Dermis microvascular lymphatic vessel endothelial cell (primary cell): ENCODE measurements around the gene PCDHGC4. TPM values are rescaled to one million over a fixed set of nuclear protein-coding genes. Genes with fewer than 3 reads are reported as not detected.

ENCODE experiments used
- DNase-seq, 2 donors: peaks; one replicate each; pipeline versions ENCODE4 v3.0.0 to v3.0.0-alpha.2; 2010; ENCODE audit warnings: low read depth in 2 of 2
- total RNA-seq: library from RNA; depleted of rRNA; stranded (reverse); fragments of >200 nt; gene quantifications from 2 replicates; pipeline ENCODE4 v1.2.1, GENCODE V29; 2014

Gene PCDHGC4
- total RNA-seq, 1 donor from 2014 or later: 0.77 TPM

DNA sequence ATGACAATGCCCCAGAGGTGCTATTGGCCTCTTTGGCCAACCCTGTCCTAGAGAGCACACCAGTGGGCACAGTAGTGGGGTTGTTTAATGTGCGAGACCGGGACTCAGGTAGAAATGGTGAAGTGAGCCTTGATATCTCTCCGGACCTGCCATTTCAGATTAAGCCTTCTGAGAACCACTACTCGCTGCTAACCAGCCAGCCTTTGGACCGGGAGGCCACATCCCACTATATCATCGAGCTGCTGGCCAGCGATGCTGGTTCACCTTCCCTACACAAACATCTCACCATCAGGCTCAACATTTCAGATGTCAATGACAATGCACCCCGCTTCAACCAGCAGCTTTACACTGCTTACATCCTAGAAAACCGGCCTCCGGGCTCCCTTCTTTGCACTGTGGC, 5.4 kb downstream of the PCDHGC4 start:
- no peak for DNase-seq

DNA sequence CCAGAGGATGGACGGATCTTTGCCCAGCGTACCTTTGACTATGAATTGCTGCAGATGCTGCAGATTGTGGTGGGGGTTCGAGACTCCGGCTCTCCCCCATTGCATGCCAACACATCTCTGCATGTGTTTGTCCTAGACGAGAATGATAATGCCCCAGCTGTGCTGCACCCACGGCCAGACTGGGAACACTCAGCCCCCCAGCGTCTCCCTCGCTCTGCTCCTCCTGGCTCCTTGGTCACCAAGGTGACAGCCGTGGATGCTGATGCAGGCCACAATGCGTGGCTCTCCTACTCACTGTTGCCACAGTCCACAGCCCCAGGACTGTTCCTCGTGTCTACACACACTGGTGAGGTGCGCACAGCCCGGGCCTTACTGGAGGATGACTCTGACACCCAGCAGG, 5.9 kb downstream of the PCDHGC4 start:
- DNase-seq: no peak

DNA sequence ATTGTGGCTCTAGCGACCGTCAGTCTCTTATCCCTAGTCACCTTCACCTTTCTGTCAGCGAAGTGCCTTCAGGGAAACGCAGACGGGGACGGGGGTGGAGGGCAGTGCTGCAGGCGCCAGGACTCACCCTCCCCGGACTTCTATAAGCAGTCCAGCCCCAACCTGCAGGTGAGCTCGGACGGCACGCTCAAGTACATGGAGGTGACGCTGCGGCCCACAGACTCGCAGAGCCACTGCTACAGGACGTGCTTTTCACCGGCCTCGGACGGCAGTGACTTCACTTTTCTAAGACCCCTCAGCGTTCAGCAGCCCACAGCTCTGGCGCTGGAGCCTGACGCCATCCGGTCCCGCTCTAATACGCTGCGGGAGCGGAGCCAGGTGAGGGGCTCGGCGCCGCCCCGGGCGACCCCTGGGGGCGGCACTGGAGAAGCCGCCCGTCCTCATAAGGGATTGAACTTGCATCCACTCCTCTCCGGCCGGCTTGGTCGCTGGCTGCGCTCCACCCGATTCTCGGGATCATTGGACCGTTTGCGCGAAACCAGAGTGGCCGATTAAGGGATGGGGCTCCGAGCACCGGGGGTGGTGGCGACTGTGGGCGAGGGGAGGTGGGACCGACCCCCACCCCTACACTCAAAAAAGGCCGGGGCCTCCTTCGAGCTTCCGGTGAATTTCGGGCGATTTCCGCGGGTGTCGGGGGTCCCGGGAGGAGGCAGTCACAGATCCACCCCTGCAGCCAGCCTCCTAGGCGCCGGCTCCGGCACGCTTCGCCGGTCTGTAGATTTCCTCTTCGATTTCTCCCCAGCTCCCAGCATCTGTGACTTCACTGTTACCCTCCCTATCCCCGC, 6.7 kb downstream of the PCDHGC4 start:
- DNase-seq: no peak

DNA sequence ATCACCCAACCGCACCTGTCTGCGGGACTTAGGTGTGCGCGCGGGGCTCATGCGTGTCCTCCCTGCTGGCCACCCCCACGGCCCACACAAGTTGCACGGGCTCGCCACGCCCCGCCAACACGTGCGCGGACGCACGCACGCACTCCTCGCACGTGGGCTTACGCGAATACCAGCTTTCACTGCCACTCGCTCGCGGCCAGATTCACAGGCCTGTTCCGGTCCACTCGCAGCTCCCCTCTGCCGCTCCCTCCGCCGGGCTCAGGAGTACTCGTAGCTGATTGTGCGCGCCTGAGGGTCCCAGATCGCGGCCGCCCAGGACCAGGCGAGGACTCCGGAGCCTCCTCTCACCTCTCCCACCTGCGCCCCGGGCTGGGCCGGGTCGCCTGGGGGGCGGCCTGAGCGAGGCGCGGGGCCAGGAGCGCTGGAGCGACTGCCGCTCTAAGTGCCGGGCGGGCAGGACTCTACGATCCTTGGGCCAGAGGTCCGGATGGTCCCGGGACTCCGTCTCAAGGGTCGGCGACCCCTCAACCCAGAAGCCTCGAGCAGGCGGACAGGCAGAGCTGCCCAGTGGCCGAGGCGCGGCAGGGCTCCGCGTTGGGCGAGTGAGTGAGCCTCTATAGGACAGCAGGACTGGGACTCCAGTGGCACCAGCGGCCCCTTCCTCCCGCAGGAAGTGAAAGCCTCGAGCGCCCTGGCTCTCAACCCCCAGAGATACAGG, 7.5 kb downstream of the PCDHGC4 start:
- DNase-seq: no peak

DNA sequence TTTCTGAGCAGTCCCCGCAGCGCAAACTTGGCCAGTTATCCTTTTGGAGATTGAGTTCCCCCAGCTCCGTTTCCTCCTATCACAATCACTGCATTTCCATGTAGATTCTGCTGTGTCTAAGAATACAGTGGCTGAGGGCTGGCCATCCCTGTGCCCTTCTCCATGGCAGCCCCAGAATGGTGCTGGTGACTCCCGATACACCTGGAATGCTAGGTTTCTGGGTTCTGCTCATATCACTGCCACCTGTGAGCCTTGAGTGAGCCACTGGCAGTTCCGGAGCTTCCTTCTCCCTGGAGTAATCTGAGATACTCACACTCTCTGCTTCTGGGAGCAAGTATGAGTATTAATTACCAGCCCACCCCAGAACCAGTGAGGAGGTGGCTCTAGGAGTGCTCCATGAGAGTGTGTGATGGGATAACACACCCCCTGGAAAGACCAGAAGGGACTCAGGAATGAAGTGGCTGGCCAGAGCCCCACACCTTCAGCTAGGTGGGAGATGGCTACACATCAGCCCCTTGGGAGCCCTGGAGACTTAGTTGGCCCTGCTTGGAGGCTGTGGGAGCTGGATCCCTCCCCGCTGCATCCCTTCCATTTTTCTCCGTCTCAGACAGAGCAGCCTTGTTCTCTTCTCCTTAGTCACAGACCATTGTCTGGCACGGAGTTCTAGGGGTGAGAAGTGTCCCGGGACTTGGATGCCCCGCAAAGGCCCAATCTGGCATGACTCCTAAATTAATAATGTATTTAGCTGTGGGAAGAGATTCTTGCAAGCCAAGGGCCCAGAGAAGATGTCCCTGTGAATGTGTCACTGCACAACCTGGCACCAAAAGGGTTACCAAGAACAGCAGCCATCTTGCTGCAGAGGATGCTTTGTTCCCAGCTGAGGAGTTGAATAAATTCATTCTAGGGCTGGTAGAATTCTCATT, 8.9 kb downstream of the PCDHGC4 start:
- no peak for DNase-seq

DNA sequence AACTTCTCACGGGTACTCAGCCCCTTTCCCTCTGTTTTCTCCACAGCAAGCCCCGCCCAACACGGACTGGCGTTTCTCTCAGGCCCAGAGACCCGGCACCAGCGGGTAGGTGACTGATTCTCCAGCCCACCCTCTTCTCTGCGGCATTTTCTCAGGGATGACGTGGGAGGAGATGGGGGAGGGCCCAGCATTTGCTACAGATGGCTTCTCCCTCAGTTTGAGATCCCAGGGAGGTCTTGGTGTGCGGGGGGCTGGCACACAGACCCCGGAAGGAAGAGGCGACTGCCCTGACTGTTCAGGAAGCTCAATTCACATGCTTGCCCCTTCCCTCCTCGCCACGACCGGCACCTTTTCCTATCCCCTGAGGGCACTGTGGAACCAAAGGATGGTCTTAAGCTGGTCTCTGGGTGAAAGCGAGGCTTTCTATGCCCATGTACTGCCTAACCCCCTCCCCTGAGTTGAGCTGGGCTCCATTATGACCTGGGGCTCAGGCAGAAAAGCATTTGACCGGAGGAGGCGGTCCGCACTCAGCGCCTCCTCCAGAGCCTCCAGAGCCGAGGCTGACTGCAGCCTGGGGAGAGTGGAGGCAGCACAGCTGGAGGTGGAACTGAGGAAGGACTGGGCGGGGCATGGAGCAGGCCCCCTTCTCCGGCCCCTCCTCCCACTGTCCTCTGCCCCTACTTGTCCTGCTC, 10.1 kb downstream of the PCDHGC4 start:
- DNase-seq: no peak

DNA sequence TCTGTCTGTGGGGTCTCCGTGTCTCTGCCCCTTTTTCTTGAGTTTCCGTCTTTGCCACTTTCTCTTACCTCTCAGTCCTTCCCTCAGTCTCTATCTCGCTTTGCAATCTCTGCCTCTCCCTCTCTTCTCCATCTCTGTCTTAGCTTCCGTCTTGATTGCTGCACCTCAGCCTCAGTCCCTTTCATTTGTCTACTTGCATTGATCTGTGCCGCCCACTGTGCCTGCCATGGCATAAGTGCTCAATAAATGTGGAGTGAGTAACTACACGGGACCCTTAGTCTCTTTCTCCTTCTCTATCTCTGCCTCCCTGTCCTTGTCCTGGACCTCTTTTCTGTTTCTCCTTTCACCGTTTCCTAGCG, 10.6 kb downstream of the PCDHGC4 start:
- no peak for DNase-seq

DNA sequence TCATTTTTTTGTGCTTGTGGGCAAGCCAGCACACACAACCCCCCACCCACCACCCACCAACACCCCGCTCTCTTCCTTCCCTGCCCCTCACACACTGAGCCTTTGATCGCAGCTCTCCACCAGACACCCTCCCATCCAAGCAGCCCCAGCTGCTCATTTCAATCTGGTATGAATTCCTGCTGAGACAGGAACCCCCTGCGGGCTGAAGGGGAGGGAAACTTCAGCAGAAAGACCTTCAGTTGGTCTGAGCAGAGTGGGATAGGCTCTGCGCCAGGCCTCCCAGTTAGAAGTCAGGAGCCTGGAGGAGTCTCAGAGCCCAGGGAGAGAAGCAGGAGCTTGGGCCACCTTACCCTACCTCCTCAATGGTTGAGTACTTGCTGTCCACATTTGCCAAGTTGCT, 11.2 kb downstream of the PCDHGC4 start:
- DNase-seq: no peak

DNA sequence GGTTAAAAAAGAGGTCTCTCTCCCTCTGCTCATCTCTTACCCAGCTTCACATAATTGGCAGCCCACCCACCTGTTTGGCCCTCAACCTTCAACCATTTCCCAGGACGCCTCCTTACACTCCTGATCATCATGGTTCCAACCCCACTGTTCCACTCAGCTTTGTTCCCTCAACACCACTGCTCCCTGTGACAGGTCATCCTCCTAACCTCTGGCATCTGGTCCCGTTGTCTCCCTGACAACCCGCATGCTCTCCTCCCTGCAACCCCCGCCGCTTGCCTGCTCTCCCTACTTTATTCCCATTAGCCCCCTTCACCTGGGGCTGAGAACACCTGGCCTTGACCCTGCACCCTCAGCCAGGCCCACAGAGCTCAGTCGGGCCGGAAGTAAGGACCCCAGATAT, 16.9 kb downstream of the PCDHGC4 start:
- no peak for DNase-seq

DNA sequence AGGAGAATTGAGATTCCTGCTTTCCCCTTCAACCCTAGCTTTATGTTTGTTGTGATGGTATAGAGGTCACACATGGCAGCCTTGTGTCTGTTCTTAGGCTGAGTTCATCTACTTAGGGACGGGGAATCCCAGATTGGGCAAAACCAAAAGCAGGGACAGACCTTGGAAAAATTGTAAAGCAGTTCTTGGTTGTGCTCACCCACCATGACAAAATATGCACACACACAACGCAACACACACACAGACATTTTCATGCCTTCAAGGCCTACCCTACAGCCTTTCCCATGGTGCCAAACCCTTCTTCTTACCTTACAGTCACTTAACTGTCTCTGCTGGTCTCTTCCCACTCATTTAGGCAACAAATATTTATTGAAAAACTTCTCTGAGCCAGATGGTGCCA, 18.9 kb downstream of the PCDHGC4 start:
- no peak for DNase-seq

DNA sequence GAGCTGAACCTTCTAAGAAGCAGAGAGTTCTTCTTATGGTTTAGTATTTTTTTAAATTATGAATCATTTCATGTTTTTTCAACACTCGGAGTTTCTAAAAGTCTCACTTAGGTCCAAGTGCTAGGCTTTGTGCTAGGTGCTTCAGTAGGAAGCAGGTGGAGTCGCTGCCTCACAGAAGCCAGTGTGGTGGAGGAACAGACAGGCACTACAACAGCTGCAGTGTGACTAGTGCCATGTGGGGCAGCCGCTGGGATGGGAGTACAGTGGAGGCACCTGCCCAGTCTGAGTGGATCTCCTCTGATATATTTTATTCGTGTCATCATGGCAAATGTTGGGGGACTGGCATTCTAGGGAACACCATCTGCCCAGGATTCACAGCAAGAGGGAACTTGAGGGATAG, 19.4 kb downstream of the PCDHGC4 start:
- no peak for DNase-seq

DNA sequence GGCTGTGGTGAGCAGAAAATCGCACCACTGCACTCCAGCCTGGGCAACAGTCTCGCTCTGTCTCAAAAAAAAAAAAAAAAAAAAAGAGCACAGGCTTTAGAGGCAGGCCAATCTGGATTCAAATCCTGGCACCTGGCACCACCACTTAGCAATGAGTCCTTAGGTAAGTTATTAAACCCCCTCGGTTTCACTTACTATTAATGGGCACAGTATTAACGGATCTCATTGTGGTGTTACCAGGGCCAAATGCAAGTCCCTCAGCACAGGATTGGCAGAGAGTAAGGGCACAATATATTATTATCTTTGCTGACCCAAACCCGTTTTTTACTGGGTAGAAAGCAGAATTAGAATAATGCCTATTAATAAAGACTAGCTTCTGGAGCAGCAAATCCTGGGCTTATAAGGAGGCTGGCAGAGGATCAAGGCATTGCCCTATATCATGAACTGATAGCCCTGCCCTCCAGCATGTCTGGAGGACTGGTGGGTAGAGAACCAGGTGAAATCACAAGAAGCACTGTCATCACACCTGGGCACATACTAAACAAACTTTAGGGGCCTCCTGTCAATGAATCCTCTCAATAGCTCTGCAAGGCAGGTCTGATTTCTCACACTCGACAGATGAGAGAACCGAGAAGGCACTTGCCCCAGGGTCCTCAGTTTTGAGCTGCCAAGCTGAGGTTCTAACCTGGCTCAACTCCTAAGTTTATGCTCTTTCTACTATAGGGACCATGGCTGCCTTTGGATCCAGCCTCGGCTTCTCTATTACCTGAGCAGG, 21.7 kb downstream of the PCDHGC4 start:
- no peak for DNase-seq

DNA sequence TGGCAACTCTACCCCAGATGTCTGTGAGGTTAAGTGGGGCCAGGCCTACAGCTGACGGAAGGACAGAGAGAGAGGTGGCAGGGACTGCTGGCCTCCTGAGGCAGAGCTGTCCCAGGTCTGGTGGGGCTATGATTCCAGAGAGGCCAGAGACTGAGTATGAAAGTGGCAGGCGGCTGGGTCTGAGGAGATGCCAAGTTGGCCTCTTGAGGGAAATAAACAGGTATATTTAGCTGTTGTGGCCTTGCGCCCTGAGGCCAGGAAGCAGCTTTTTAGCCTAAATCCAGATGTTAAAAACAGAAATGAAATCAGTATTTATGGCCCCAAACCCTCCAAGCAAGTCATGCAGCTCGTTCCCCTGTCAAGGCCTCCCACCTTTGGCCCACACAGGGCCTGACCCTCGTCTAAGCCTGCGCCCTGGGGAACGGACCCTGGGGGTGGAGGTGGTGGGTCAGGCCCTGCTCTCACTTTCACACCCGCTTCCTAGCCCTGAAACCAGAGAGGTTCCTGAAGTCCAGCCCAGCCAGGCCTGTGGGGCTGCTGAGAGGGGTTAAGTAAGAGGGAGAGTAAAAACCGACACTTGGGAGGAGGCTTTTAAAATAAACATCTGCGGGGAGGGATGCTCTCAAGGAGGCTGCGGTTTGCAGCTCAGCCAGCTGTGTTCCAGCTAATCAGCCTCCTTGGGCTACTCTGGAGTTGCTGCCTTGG, 22.7 kb downstream of the PCDHGC4 start:
- no peak for DNase-seq

DNA sequence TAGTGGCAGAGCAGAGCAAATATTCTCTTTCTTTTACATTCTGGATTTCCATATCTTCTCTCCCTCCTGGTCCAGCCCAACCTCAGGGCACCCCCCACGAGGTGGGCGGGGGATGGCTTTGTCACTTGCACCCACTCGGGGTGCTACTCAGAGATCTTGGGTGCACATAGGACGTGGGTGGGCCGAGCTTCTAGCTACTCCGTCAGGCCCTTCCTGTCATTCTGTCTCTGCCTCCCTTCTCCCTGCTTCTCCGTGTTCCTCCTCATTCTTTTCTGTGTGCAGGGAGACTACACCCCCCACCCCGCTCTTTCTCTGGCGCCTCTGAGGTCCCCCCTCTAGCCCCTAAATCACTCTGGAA, 23.6 kb downstream of the PCDHGC4 start:
- DNase-seq: no peak

DNA sequence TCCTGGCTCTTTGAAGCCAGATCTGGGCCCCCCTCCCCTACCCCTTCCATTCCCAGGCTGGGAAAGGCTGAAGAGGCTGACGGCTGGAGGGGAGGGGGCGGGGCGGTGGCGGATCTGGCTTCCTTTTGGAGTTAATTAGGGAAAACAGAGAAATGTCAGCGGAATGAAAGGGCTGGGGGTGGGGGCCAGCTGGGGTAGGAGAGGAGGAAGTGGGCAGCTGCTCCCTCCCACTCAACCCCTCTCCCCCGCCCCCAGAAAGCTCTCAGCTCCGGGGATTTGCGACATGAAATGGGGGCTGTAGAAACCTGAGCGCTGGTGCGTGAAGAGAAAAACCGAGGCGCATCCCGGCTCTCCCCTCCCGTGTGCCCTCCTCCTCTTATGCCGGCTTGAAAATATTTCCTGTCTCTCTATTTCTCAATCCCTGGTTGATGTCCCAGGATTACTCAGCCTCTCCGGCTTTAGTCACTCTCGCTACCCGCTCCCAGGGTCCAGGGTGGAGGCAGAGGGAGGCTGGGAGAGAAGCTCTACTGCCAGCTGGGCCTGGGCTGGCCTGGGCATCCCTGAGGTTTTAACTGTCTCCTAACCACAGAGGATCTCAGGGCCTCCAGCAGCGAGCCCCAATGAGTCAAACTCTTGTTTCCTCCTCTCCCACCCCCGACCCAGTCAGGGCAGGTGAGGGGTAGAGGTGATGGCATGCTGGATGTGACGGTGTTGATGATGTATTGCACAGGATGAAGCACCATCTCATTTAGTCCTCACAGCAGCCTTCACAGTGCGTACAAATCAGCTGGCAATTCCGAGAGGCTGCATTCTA, 24.2 kb downstream of the PCDHGC4 start:
- DNase-seq: peak in 1 of 2 donors; percentile 78

DNA sequence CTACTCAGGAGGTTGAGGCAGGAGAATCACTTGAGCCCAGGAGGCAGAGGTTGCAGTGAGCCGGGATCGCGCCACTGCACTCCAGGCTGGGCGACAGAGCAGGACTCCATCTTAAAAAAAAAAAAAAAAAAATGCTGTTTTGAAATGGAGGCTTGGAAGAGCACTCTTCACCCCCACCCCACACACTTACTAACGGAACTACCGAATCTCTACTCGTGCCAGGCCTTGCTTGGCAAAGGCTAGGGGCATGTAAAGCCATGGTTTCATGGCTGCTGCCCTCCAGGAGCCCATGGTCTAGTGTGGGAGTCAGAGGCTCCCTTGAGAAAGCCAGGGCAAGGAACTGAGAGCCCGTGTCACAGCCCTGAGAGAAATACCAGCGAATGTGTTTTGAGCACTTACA, 25.3 kb downstream of the PCDHGC4 start:
- DNase-seq: no peak

DNA sequence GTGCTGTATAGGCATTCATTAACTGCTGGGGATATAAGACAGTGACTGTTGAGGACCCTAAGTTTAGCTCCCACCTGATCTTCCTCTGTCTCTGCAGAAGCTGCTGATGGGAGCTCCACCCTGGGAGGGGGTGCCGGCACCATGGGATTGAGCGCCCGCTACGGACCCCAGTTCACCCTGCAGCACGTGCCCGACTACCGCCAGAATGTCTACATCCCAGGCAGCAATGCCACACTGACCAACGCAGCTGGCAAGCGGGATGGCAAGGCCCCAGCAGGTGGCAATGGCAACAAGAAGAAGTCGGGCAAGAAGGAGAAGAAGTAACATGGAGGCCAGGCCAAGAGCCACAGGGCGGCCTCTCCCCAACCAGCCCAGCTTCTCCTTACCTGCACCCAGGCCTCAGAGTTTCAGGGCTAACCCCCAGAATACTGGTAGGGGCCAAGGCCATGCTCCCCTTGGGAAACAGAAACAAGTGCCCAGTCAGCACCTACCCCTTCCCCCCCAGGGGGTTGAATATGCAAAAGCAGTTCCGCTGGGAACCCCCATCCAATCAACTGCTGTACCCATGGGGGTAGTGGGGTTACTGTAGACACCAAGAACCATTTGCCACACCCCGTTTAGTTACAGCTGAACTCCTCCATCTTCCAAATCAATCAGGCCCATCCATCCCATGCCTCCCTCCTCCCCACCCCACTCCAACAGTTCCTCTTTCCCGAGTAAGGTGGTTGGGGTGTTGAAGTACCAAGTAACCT, 26.2 kb downstream of the PCDHGC4 start:
- DNase-seq: no peak

DNA sequence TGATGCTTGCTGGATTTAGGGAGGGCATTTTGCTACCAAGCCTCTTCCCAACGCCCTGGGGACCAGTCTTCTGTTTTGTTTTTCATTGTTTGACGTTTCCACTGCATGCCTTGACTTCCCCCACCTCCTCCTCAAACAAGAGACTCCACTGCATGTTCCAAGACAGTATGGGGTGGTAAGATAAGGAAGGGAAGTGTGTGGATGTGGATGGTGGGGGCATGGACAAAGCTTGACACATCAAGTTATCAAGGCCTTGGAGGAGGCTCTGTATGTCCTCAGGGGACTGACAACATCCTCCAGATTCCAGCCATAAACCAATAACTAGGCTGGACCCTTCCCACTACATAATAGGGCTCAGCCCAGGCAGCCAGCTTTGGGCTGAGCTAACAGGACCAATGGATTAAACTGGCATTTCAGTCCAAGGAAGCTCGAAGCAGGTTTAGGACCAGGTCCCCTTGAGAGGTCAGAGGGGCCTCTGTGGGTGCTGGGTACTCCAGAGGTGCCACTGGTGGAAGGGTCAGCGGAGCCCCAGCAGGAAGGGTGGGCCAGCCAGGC, 27.0 kb downstream of the PCDHGC4 start:
- no peak for DNase-seq
